LNCAP (cell line): Measurements from ENCODE around the gene B3GNT9.

Experiments
- TF ChIP-seq, protein P1 (sequence below): fragments of 450-650 bp; IDR thresholded peaks from 2 replicates; pipeline ENCODE4 v1.5.1; 2017; ENCODE audit warnings: mild to moderate bottlenecking

B3GNT9 gene

DNA sequence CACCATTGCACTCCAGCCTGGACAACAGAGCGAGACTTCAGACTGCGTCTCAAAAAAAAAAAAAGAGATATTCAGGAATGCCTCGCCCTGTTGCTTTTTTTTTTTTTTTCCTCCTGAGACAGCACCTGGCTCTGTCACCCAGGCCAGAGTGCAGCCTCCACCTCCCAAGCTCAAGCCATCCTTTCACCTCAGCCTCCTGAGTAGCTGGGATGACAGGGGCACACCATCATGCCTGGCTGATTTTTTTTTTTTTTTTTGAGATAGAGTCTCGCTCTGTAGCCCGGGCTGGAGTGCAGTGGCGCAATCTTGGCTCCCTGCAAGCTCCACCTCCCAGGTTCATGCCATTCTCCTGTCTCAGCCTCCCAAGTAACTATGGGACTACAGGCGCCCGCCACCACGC, 33.1 kb downstream of the B3GNT9 start:
- TF ChIP-seq, protein P1, sequence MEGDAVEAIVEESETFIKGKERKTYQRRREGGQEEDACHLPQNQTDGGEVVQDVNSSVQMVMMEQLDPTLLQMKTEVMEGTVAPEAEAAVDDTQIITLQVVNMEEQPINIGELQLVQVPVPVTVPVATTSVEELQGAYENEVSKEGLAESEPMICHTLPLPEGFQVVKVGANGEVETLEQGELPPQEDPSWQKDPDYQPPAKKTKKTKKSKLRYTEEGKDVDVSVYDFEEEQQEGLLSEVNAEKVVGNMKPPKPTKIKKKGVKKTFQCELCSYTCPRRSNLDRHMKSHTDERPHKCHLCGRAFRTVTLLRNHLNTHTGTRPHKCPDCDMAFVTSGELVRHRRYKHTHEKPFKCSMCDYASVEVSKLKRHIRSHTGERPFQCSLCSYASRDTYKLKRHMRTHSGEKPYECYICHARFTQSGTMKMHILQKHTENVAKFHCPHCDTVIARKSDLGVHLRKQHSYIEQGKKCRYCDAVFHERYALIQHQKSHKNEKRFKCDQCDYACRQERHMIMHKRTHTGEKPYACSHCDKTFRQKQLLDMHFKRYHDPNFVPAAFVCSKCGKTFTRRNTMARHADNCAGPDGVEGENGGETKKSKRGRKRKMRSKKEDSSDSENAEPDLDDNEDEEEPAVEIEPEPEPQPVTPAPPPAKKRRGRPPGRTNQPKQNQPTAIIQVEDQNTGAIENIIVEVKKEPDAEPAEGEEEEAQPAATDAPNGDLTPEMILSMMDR: no peak

DNA sequence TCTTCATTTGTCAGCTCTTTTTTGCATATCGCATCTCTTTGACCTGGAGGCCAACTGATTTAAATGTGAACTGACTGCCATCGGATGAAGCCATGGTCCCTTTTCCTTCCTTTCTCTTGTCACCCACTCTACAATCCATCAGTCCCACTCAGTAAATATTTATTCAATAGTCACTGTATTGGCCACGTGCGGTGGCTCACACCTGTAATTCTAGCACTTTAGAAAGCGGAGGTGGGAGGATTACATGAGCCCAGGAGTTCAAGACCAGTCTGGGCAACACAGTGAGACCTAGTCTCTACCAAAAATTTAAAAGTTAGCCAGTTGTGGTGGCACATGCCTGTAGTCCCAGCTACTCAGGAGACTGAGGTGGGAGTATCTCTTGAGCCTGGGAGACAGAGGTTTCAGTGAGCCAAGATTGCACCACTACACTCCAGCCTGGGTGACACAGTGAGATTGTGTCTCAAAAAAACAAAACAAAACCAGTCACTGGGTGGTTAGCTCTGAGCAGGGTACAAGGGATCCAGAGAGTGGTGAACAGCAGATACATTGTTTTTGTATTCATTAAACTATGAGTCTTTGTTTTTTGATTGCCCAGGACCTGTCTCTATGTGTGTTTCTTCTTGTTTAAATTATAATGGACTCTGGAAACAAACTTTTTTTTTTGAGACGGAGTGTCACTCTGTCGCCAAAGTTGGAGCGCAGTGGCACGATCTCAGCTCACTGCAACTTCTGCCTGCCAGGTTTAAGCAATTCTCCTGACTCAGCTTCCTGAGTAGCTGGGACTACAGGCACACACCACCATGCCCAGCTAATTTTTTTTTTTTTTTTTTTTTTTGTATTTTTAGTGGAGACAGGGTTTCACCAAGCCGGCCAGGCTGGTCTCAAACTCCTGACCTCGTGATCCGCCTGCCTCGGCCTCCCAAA, 34.1 kb downstream of the B3GNT9 start:
- TF ChIP-seq, protein P1: no peak

DNA sequence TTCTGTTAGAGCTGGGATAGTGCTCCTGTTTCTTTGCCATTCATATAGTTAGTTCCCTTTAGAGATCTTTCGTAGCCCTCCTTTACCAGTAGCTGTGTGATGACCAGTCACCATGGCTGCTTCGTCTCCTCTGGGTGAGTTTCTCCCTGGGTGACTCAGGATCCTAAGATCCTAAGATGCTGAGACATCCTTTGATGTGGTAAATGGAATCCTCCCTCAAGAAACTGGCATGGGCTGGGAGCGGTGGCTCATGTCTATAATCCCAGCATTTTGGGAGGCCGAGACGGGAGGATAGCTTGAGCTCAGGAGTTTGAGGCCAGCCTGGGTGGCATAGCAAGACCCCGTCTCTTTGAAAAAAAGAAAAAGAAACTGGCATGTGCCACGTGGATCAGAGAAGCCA, 35.2 kb downstream of the B3GNT9 start:
- TF ChIP-seq, protein P1: no peak

DNA sequence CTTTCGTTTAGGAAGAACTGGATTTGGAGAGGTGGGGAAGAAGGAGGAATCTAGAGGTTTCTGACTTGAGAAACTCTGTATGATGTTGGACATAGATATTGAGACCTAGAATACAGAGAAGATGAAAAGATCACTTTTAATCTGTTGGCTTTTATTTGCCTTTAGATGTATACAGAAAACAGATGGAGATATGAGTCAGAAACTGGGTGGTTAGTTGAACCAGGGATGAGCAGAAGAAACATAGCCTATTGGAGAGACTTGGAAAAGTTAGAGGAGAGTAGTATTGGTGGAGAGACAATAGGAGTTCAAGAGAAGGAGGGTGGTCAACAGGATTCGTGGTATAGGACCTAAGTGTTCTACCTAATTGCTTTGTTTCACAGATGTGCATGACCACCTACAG, 36.0 kb downstream of the B3GNT9 start:
- TF ChIP-seq, protein P1: no peak

DNA sequence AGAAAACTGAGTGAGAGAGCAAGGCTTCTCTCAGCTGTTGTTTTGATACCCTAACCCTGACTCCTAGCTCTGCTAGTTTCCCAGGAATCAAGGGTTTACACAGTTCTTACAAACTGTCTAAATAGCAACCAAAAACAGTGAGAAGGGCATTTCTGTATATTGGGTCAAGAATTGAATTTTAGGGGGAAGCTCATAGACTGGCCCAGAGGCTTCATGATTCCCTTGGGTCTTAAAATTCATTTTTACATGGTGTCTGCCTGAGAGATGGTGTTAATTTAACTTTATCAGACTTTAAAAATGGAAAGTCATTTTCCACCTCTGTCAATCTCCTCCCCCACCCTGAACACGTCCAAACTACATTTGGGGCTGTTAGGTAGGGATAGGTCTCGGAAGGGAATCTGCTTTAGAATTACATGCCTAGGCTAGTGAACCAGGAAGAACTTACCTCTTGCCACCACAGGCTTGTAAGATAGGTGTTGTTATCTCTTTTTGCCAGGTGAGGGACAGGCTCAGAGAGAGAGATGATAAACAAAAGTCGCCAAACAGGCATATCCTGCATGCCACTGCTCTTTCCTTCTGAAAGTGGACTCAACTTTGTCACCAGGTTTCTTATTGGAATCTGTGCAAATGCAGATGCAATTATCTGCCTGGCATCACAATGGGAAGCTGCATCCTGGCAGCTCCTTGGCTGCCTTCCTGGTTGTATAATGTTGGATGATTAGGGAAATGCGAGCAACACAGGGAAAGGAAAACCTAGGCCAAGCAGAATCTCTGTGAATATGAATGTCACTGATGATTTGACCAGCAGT, 38.0 kb downstream of the B3GNT9 start:
- TF ChIP-seq, protein P1: no peak

DNA sequence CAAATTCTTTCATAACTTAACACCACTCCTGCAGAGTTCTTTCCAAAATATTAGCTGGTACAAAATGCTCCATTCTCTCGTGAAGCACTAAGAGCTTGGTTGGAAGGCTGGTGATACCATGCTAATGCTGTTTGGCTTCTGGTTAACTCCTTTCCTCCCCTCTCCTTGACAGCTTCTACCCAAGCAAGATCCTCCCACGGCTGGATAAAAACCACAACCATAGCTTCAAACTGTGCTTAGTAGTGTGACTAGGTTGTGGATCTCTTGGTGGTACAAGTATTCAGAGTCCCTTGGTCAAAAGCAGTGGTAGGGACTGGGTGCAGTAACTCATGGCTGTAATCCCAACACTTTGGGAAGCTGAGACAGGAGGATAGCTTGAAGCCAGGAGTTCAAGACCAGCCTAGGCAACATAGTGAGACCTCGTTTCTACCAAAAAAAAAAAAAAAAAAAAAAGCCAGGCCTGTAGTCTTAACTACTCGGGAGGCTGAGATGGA, 38.8 kb downstream of the B3GNT9 start:
- TF ChIP-seq, protein P1: no peak

DNA sequence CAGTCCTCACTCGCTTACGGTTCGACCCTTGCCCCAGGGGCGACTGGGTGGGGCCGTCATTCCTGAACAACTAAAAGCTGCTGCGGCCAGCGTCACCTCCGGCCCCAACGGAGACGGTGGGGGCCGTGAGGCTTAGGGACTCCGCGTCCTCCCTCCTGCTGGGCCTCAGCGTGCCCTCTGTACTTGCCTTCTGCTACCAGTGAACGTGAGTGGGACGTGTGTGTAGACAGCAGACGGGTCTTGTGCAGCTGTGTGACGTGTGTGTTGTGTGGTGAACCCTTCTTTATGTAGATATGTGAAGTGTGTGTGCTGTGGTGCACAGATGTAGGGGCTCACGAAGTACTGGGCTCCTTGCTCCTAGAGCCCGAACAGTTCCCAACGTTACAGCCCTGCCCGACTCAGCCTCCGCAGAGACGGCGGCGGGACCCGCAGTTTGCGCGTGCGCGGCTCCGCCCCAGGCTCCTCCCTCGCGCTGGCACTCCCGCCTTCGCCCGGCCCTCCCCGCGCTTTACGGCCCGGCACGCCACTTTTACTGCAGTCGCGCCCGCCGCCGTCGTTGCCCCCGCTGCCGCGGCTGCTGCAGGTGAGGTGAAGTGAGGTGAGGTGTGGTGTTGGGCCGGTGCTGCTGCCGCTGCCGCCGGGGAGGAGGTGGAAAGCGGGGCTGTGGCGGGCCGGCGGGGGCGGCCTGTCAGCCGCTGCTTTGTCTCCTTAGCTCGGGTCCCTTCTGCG, 41.2 kb downstream of the B3GNT9 start, which contains the start of gene PHAF1:
PHAF1 (plus strand) TSS at position 535 of the 729 bp plus-strand sequence. CDS start 235 bp downstream, outside the sequence.
- TF ChIP-seq, protein P1: no peak
